Measurements from ENCODE around the gene FCHSD2. TPM values are rescaled to one million over a fixed set of nuclear protein-coding genes. Genes with fewer than 3 reads are reported as not detected.
A peak's percentile ranks its signal among the peaks of the same experiment; 100 is the strongest.

FCHSD2 gene
- total and polyA plus RNA-seq, 3 experiments from 2014 or later = 21.2 to 28.3 (median 28.0) TPM

DNA sequence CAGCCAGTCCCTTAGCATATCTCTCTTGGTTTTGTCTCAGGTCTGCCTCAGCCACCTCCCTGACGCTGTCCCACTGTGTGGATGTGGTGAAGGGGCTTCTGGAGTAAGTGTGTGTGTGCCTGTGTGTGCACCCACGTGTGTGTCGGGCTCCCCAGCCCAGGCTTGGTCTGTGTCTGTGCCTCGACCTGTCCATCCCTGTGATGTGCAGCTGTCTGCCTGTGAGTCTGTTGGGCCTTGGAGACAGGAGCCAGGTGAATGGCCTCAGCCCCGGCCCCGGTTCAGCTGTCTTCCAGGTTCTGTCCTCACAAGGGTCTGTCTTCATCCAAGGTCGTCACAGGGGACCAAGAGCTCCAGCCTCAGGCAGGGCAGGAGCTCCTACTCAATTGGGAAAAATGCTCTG is 318.1 kb downstream of the FCHSD2 start:
- peak overlapping the region in 2 of 7 donors; percentile 58 to 73 for H3K4me3 Mint-ChIP-seq
- CTCF ChIA-PET = interaction anchor here (1.0 kb wide), 1 partner anchor 8 kb away, joined by 4 read pairs; no protein-coding TSS in a partner anchor
- Histone ChIP-seq H3K27ac (ENCODE audit: low read depth, low read length) (no peak overlapping the region), H3K9me3 (ENCODE audit: low read length) (no peaks in the 10 kb centered on the region), H3K36me3 (ENCODE audit: insufficient read depth, low read length) (peaks cover 16% of the 10 kb centered on the region), H3K27me3 (ENCODE audit: insufficient read depth, low read length, poor library complexity, severe bottlenecking) (no peaks in the 10 kb centered on the region), H3K4me1 (ENCODE audit: insufficient read depth, low read length) (no peaks in the 10 kb centered on the region), H3K4me3 (ENCODE audit: low read length) (no peak overlapping the region)
- POLR2A ChIA-PET = interaction anchor here (1.2 kb wide), 1 partner anchor 12 kb away, joined by 3 read pairs; no protein-coding TSS in a partner anchor
- H3K4me1 Mint-ChIP-seq = peaks cover 7 to 51% (median 10%) of the 10 kb centered on the region in 3 donors
- DNase-seq = no peak
- H3K9me3 Mint-ChIP-seq = no peaks in the 10 kb centered on the region
- peaks cover 4 to 67% (median 8%) of the 10 kb centered on the region in 3 donors for H3K36me3 Mint-ChIP-seq
- peak overlapping the region in 5 of 8 donors; percentile 73 to 95 (median 89) for H3K27ac Mint-ChIP-seq
- no peaks in the 10 kb centered on the region for H3K27me3 Mint-ChIP-seq

DNA sequence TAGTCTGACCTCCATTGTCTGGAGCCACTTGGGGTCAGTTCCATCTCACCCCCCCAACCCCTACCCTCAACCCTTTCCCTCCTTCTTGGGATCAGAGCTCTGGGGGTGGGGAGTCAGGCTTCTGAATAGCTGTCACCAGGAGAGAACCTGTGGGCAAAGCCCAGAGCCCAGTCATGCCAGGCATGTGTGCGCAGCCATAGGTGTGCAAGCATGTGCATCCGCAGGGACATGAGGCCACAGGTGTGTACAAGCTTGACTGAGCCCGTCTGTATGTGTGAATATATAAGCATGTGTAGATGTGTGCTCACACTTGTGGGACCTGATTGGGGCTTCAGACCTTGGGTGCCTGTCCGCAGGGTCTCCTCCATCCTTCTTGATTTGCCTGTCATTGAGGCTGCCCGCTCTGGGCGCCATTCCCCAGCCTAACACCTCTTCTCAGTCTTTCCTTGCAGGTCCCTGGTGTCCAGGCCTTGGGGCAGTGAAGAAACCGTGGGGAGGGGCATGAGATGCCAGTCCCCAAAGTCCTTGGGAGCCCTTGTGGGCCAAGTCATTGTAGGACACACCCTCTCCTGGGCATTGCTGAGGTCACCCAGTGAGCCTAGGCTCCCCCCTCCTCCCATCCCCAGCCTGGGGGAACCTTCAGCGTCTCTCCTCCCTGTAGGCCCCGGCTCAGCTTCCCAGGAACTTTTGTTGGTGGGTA is 318.9 kb downstream of the FCHSD2 start:
- no peak overlapping the region for H3K4me3 ChIP-seq (ENCODE audit: low read length)
- no peak for DNase-seq
- Mint-ChIP-seq H3K27me3 (peaks cover 0 to 2% of the 10 kb centered on the region in 2 donors), H3K9me3 (no peaks in the 10 kb centered on the region), H3K36me3 (peaks cover 4 to 67% (median 10%) of the 10 kb centered on the region in 3 donors), H3K4me3 (peak overlapping the region in 3 of 7 donors; percentile 50 to 73 (median 58)), H3K27ac (peak overlapping the region in 6 of 8 donors; percentile 24 to 95 (median 87)), H3K4me1 (peaks cover 11 to 49% (median 17%) of the 10 kb centered on the region in 3 donors)
- POLR2A ChIA-PET = interaction anchor here (1.2 kb wide), 1 partner anchor 13 kb away, joined by 3 read pairs; no protein-coding TSS in a partner anchor
- CTCF ChIA-PET = interaction anchor here (0.6 to 1.7 kb wide), 7 partner anchors 8 to 354 kb away, joined by 3 to 6 read pairs (median 5); partner anchors contain the start of gene FCHSD2
- no peak overlapping the region for H3K27ac ChIP-seq (ENCODE audit: low read depth, low read length)
- H3K27me3 ChIP-seq (ENCODE audit: insufficient read depth, low read length, poor library complexity, severe bottlenecking) = no peaks in the 10 kb centered on the region
- no peaks in the 10 kb centered on the region for H3K9me3 ChIP-seq (ENCODE audit: low read length)
- peaks cover 24% of the 10 kb centered on the region for H3K36me3 ChIP-seq (ENCODE audit: insufficient read depth, low read length)
- H3K4me1 ChIP-seq (ENCODE audit: insufficient read depth, low read length) = no peaks in the 10 kb centered on the region

GRCh38 chr11:72821920-72822799 is 320.0 kb downstream of the FCHSD2 start:
- ChIA-PET CTCF (interaction anchor here (0.9 to 1.7 kb wide), 7 partner anchors 9 to 355 kb away, joined by 3 to 6 read pairs (median 5); partner anchors contain the start of gene FCHSD2), POLR2A (interaction anchor here (0.6 kb wide), 1 partner anchor 320 kb away, joined by 3 read pairs; the partner anchor contains the start of gene FCHSD2)
- peaks cover 13 to 48% (median 24%) of the 10 kb centered on the region in 3 donors for H3K4me1 Mint-ChIP-seq
- H3K36me3 Mint-ChIP-seq = peaks cover 4 to 73% (median 15%) of the 10 kb centered on the region in 3 donors
- DNase-seq = peak; percentile 67 to 94 (median 86)
- no peaks in the 10 kb centered on the region for H3K27me3 ChIP-seq (ENCODE audit: insufficient read depth, low read length, poor library complexity, severe bottlenecking)
- H3K27me3 Mint-ChIP-seq = peaks cover 0 to 3% of the 10 kb centered on the region in 2 donors
- peaks cover 33% of the 10 kb centered on the region for H3K36me3 ChIP-seq (ENCODE audit: insufficient read depth, low read length)
- no peaks in the 10 kb centered on the region for H3K9me3 Mint-ChIP-seq
- H3K9me3 ChIP-seq (ENCODE audit: low read length) = no peaks in the 10 kb centered on the region
- peak overlapping the region in 5 of 7 donors; percentile 4 to 60 (median 44) for H3K4me3 Mint-ChIP-seq
- peak overlapping the region in 7 of 8 donors; percentile 71 to 95 (median 85) for H3K27ac Mint-ChIP-seq
- no peaks in the 10 kb centered on the region for H3K4me1 ChIP-seq (ENCODE audit: insufficient read depth, low read length)
- no peak overlapping the region for H3K4me3 ChIP-seq (ENCODE audit: low read length)
- peak overlapping the region; percentile 43 for H3K27ac ChIP-seq (ENCODE audit: low read depth, low read length)

DNA sequence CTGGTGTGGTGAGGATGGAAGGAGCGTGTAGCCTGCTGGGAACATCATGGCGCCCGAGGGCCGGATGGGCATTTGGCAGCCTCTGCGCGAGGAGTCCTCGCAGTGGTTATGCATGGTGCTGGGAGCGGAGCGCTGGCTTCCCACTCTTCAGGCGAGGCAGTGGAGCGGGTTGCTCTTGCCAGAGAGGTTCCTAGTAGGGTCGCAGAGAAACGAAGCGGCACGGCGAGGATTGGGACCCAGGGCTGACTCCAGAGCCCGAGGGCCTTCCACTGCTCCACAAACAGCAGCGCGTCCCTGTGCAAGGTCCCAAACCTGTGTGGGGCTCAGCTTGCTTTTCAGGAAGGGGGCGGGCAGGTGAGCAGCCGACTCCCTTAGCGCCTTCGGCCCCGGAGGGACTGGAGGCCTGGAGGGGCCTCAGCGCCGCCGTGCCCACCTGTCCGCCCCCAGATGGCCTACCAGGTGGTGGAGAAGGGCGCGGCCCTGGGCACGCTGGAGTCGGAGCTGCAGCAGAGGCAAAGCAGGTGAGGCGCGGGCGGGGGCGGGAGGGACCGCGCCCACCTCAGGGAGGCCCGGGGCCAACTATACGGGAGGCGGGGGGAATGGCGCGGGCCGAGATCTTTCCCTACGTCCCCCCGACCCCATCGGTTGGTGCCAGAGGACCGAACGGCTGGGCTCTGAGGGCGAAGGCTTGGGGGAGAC is 320.7 kb downstream of the FCHSD2 start:
- DNase-seq = no peak
- H3K27ac ChIP-seq (ENCODE audit: low read depth, low read length) = no peak overlapping the region
- H3K9me3 ChIP-seq (ENCODE audit: low read length) = no peaks in the 10 kb centered on the region
- POLR2A ChIA-PET = no interaction called here
- Mint-ChIP-seq H3K9me3 (no peaks in the 10 kb centered on the region), H3K4me1 (peaks cover 14 to 51% (median 30%) of the 10 kb centered on the region in 3 donors), H3K4me3 (peak overlapping the region in 4 of 7 donors; percentile 7 to 84 (median 54)), H3K36me3 (peaks cover 4 to 73% (median 15%) of the 10 kb centered on the region in 3 donors), H3K27ac (peak overlapping the region in 5 of 8 donors; percentile 50 to 89 (median 72)), H3K27me3 (peaks cover 0 to 3% of the 10 kb centered on the region in 2 donors)
- no peaks in the 10 kb centered on the region for H3K27me3 ChIP-seq (ENCODE audit: insufficient read depth, low read length, poor library complexity, severe bottlenecking)
- no peak overlapping the region for H3K4me3 ChIP-seq (ENCODE audit: low read length)
- peaks cover 33% of the 10 kb centered on the region for H3K36me3 ChIP-seq (ENCODE audit: insufficient read depth, low read length)
- H3K4me1 ChIP-seq (ENCODE audit: insufficient read depth, low read length) = peaks cover 3% of the 10 kb centered on the region
- CTCF ChIA-PET = interaction anchor here (1.5 to 1.7 kb wide), 2 partner anchors 8 to 321 kb away, joined by 5 to 6 read pairs; partner anchors contain the start of gene FCHSD2

GRCh38 chr11:72820439-72821139 is 321.5 kb downstream of the FCHSD2 start:
- Histone ChIP-seq H3K4me1 (ENCODE audit: insufficient read depth, low read length) (peaks cover 9% of the 10 kb centered on the region), H3K4me3 (ENCODE audit: low read length) (no peak overlapping the region), H3K27me3 (ENCODE audit: insufficient read depth, low read length, poor library complexity, severe bottlenecking) (no peaks in the 10 kb centered on the region), H3K27ac (ENCODE audit: low read depth, low read length) (no peak overlapping the region), H3K9me3 (ENCODE audit: low read length) (no peaks in the 10 kb centered on the region), H3K36me3 (ENCODE audit: insufficient read depth, low read length) (peaks cover 33% of the 10 kb centered on the region)
- Mint-ChIP-seq H3K4me3 (peak overlapping the region in 4 of 7 donors; percentile 7 to 84 (median 32)), H3K9me3 (no peaks in the 10 kb centered on the region), H3K4me1 (peaks cover 20 to 59% (median 38%) of the 10 kb centered on the region in 3 donors), H3K27ac (peak overlapping the region in 6 of 8 donors; percentile 50 to 73 (median 56)), H3K36me3 (peaks cover 4 to 70% (median 15%) of the 10 kb centered on the region in 3 donors), H3K27me3 (peaks cover 0 to 3% of the 10 kb centered on the region in 2 donors)
- no peak for DNase-seq
- ChIA-PET CTCF (interaction anchor here (1.5 kb wide), 1 partner anchor 8 kb away, joined by 6 read pairs; no protein-coding TSS in a partner anchor), POLR2A (no interaction called here)

GRCh38 chr11:72818971-72819370 is 323.1 kb downstream of the FCHSD2 start:
- H3K36me3 ChIP-seq (ENCODE audit: insufficient read depth, low read length) = peaks cover 29% of the 10 kb centered on the region
- peaks cover 9% of the 10 kb centered on the region for H3K4me1 ChIP-seq (ENCODE audit: insufficient read depth, low read length)
- no peak overlapping the region for H3K27ac ChIP-seq (ENCODE audit: low read depth, low read length)
- H3K4me3 Mint-ChIP-seq = peak overlapping the region in 1 of 7 donors; percentile 88
- no peaks in the 10 kb centered on the region for H3K9me3 Mint-ChIP-seq
- H3K4me1 Mint-ChIP-seq = peaks cover 24 to 58% (median 41%) of the 10 kb centered on the region in 3 donors
- DNase-seq = no peak
- H3K9me3 ChIP-seq (ENCODE audit: low read length) = no peaks in the 10 kb centered on the region
- peaks cover 0 to 3% of the 10 kb centered on the region in 2 donors for H3K27me3 Mint-ChIP-seq
- no peaks in the 10 kb centered on the region for H3K27me3 ChIP-seq (ENCODE audit: insufficient read depth, low read length, poor library complexity, severe bottlenecking)
- POLR2A ChIA-PET = no interaction called here
- peaks cover 4 to 66% (median 15%) of the 10 kb centered on the region in 3 donors for H3K36me3 Mint-ChIP-seq
- CTCF ChIA-PET = interaction anchor here (0.8 to 1.9 kb wide), 3 partner anchors 9 to 359 kb away, joined by 3 to 7 read pairs (median 3); no protein-coding TSS in a partner anchor
- peak overlapping the region in 6 of 8 donors; percentile 23 to 85 (median 58) for H3K27ac Mint-ChIP-seq
- H3K4me3 ChIP-seq (ENCODE audit: low read length) = no peak overlapping the region

Data from CD8-positive, alpha-beta memory T cell (primary cell).